AG04449 (cell line): Measurements from ENCODE around the gene SSPN.

ENCODE experiments used
- CTCF ChIA-PET: fragments of 350-600 bp; formaldehyde crosslinking; extraction: SDS; loops from one replicate; lab custom pipeline; 2021; ENCODE audit warnings: antibody characterized with exemption; lab: Yijun Ruan, JAX
- POLR2A ChIA-PET: fragments of 400-600, 350-600 bp; formaldehyde crosslinking; extraction: SDS; loops from one replicate; lab custom pipeline; 2020; ENCODE audit warnings: antibody characterized with exemption, inconsistent platforms; lab: Yijun Ruan, JAX
- DNase-seq: peaks from one replicate; pipeline ENCODE4 v3.0.0-alpha.2; 2010; ENCODE audit warnings: low read depth, low spot score
- H3K4me3 ChIP-seq: 2 replicates; pipeline ENCODE4 v1.5.1; 2011; ENCODE audit warnings: low read depth, mild to moderate bottlenecking, control low read depth, low read length
- TF ChIP-seq, protein P1 (sequence below): IDR thresholded peaks from one replicate; pipeline ENCODE4 v1.5.1; 2011; ENCODE audit warnings: mild to moderate bottlenecking, moderate library complexity, low read length, control low read depth, inconsistent platforms; ENCODE audit not compliant: insufficient read depth; ENCODE audit errors: missing control alignments

The SSPN gene, protein sequence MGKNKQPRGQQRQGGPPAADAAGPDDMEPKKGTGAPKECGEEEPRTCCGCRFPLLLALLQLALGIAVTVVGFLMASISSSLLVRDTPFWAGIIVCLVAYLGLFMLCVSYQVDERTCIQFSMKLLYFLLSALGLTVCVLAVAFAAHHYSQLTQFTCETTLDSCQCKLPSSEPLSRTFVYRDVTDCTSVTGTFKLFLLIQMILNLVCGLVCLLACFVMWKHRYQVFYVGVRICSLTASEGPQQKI

DNA sequence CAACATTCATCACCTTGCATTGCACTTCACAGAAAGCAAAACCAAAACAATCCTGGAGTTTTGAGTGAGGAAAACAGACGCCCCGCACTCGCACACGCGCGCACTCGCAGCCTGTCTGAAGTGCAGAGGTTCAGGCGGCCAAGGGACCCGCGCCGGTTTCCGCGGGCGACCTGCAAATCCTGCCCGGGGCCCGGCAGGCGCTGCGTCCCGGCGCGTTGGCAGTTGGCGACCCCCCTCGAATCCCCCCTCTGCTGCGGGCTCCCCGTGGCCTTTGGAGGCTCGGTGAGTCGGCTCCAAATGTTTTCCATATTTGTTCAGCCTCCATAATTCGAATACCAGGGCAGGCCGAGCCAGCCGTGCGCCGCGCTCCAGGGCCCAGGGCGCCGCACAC, at the start of gene SSPN:
Gene SSPN (plus strand): TSS at position 324 of the 391 bp plus-strand sequence. CDS start 100 bp downstream, outside the sequence.
- CTCF ChIA-PET = interaction anchor here (0.9 to 3.7 kb wide), 4 partner anchors 42 to 98 kb away, joined by 3 to 8 read pairs (median 4); no protein-coding TSS in a partner anchor
- H3K4me3 ChIP-seq = peak within 1 kb of the TSS; percentile 66
- no peak for DNase-seq
- TF ChIP-seq, protein P1, sequence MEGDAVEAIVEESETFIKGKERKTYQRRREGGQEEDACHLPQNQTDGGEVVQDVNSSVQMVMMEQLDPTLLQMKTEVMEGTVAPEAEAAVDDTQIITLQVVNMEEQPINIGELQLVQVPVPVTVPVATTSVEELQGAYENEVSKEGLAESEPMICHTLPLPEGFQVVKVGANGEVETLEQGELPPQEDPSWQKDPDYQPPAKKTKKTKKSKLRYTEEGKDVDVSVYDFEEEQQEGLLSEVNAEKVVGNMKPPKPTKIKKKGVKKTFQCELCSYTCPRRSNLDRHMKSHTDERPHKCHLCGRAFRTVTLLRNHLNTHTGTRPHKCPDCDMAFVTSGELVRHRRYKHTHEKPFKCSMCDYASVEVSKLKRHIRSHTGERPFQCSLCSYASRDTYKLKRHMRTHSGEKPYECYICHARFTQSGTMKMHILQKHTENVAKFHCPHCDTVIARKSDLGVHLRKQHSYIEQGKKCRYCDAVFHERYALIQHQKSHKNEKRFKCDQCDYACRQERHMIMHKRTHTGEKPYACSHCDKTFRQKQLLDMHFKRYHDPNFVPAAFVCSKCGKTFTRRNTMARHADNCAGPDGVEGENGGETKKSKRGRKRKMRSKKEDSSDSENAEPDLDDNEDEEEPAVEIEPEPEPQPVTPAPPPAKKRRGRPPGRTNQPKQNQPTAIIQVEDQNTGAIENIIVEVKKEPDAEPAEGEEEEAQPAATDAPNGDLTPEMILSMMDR = no peak
- POLR2A ChIA-PET = interaction anchor here (1.3 kb wide), 1 partner anchor 42 kb away, joined by 4 read pairs; no protein-coding TSS in a partner anchor

DNA sequence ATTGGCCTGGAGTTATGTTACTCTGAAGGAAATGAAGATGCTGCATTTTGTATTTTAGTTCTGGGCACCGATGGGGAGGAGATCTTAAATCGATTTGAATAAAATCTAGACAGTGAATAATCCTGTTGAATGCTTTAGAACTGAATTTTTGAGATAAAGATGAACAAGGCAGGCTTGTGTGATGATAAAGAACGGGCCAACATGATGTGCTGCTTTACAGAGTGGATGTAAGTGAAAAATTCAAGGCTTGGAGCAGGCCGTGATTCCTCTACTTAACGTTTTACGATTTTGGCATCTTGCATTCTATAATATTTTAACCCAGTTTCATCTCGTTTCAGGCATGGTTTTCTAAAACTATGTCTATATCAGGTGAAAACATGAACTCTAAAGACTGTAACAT, 47.1 kb upstream of the SSPN start:
- H3K4me3 ChIP-seq = no peak overlapping the region
- no peak for DNase-seq
- ChIA-PET CTCF (interaction anchor here (1.5 kb wide), 1 partner anchor 27 kb away, joined by 3 read pairs; no protein-coding TSS in a partner anchor), POLR2A (no interaction called here)
- TF ChIP-seq, protein P1 = no peak

DNA sequence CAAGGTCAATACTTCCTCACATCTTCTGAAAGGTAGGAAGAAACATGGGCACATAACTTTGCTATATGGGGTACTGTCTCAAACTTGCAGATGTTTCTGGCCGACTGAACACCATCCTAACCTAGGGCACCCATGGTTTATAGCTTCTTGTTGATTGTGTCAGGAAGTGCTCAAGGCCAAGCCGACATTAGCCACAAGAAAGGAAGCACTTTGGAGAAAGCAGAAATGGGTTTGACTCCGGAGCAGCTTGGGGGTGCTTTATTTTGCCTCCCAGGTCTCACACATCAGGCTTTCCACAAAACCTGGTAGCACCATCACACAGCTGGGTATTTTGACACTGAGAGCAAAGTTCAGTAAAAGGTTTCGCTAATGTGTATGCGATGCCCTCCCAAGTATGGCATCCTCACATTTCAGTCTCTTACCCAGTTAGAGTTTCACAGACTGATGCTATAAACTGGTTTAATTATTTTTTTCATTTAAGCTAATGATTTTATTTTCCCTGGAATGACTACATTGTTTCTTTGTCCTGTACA, 45.3 kb upstream of the SSPN start:
- DNase-seq = no peak
- TF ChIP-seq, protein P1 = no peak
- ChIA-PET POLR2A (no interaction called here), CTCF (interaction anchor here (1.3 to 1.8 kb wide), 3 partner anchors 17 to 552 kb away, joined by 3 to 5 read pairs (median 4); no protein-coding TSS in a partner anchor)
- no peak overlapping the region for H3K4me3 ChIP-seq

DNA sequence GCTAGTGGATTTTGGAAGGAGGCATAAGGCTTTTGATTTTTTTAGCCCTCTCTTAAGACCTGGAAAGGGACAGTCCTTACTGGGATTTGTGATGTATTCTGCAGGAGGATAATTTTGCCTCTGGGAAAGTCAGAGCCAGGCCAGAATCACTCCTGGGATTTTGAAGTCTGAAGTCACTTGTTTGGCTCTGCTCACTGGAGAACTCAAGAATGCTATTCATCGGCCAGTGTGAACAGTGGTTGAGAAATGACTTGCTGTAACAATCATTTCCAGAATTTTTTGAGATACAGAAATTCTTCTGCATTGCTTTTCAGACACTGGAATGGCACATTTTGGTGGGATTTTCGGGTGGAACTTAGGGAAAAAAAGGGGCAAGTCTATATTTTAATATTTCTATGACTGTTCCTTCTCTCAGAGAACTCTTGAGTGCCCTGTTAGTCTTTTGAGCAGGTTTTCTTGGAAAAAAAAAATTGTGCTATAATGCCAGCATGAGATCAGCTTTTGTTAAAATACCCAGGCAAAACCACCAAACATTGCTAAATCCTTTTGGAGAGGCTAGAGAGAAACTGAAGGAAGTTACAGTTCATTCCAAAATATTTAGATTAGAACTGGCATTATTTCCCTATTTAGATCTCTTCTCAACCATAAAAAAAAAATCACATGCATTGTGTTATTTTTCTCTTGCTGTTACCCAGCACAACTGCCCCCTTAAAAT, 44.5 kb upstream of the SSPN start:
- ChIA-PET POLR2A (no interaction called here), CTCF (interaction anchor here (1.3 to 1.8 kb wide), 3 partner anchors 17 to 551 kb away, joined by 3 to 5 read pairs (median 4); no protein-coding TSS in a partner anchor)
- no peak overlapping the region for H3K4me3 ChIP-seq
- TF ChIP-seq, protein P1 = no peak
- DNase-seq = peak; percentile 66

DNA sequence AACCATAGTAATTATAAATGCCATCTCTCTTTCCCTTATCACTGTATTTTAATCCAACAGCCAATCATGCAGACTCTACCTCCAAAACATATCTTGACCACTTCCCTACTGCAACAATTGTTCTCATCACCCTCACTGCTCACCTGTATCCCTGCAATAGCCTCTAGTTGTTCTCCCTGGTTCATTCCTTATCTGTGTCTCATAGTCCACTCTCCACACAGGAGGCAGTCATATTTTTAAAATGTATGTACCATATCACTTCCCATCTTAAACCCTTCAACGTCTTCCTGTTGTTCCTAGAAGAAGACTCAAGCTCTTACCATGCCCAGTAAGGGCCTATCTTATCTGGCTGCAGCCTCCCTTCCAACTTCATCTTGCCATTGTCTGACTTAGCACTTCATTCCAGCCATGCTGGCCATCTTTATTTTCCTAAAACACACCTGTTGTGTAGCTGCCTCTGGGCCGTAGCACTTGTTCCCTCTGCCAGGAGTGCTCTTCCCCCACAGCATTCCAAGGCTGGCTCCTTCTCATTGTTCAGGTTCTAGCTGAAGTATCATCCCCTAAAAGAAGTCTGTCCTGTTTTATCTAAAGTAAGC, 42.8 kb upstream of the SSPN start:
- TF ChIP-seq, protein P1 = no peak
- no peak overlapping the region for H3K4me3 ChIP-seq
- DNase-seq = no peak
- CTCF ChIA-PET = interaction anchor here (0.8 to 2.2 kb wide), 4 partner anchors 25 to 287 kb away, joined by 3 to 11 read pairs (median 6); partner anchors contain the start of gene SSPN
- POLR2A ChIA-PET = interaction anchor here (1.4 kb wide), 2 partner anchors 24 to 43 kb away, joined by 3 to 4 read pairs; partner anchors contain the start of gene SSPN
